GM18519 (cell line): Measurements from ENCODE around the gene PPP2R3B.
"Not testable (repeated sequence)": the region's sequence is repeated elsewhere in the genome, so short reads cannot be mapped to it uniquely, and the experiment has no call there.

Experiments
- ATAC-seq: cut with Tn5 transposase; IDR thresholded peaks from one replicate; pipeline ENCODE4 v1.9.1; 2021; ENCODE audit warnings: mild to moderate bottlenecking, moderate library complexity; ENCODE audit not compliant: unreplicated experiment, low FRiP score

Gene PPP2R3B

DNA sequence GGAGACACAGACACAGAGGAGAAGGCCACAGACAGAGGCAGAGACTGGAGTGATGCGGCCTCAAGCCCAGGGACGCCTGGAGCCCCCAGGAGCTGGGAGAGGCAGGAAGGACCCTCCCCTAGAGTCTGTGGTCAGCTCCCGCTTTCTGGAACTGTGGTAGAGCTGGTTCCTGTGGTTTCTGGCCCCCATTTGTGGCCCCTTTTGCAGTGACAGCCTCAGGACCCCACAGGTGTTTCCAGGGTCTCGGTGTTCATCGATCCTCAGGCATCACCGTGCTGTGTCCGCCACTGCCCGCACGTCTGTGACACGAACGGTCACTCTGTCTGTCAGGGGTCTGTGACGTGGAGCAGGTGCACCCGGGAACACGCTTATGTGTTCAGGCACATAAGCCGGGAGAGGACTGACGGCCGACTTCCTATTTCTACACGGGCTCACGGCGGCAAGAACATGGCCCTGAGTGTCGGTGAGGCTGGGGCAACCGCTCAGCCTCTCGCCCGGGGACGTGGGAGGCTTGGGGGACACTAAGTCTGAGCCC is 76.0 kb downstream of the PPP2R3B start:
- no peak for ATAC-seq

DNA sequence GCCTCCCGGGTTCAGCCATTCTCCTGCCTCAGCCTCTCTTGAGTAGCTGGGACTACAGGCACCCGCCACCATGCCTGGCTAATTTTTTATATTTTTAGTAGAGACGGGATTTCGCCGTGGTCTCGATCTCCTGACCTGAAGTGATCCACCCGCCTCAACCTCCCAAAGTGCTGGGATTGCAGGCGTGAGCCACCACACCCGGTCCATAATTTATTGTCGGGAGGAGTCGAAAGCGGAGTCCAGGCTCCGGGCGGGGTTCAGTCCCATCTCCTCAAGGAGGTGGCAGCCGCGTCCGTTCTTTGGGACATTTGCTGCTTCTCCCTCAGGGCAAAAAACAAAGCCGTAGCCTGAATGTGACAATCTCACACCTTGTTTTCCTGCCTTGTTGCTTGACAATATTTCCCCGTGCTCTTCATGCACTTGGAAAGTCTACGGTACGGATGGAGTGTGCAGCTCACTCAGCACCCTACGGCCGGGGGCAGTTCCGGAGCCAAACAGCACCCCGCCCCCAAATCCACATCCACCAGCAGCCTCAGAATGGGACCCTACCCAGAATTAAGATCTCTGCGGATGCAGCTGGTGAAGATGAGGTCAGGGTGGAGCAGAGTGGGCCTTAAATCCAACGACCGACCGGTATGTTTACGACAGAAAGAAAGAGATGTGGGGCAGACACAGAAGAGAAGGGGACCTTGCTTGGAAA is 77.7 kb downstream of the PPP2R3B start:
- ATAC-seq = no peak

DNA sequence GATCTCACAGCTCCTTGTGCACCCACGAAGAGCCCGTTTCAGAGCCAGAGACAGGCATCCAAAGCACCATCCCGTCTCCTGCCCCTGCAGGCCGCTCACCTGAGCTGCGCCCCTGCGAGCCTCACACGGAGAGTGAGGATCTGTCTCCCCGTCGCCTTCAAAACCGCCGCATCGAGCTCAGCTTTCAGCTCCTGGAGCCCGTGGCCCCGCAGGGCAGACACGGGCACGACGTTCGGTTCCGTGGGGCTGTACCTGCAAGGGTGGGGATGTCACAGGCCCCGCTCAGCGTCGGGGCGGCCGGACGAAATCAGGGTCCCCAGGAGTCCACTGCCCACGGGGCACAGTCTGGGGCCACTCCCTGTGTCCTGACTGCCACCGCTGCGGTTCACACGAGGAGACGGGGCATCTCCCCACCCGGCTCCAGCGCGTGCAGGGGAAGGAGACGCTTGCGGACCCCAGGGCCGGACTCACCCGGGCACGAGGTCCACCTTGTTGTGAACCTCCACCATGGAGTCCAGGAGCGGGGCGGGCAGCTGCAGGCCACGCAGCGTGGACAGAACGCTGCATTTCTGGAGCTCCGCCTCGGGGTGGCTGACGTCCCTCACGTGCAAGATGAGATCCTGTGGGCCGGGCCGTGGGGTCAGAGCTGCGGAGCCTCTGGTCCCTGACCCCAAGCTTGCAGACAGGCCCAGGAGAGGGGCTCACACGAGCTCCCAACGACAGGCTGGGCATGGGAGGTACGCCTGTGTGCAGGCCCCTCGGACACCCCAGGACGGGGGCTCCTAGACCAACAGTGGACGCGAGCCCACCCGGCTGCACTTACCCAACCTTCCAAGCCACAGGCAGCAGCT is 79.2 kb downstream of the PPP2R3B start:
- ATAC-seq = no peak

GRCh38 chrX:306614-307251 is 80.0 kb downstream of the PPP2R3B start:
- ATAC-seq = not testable (repeated sequence)

DNA sequence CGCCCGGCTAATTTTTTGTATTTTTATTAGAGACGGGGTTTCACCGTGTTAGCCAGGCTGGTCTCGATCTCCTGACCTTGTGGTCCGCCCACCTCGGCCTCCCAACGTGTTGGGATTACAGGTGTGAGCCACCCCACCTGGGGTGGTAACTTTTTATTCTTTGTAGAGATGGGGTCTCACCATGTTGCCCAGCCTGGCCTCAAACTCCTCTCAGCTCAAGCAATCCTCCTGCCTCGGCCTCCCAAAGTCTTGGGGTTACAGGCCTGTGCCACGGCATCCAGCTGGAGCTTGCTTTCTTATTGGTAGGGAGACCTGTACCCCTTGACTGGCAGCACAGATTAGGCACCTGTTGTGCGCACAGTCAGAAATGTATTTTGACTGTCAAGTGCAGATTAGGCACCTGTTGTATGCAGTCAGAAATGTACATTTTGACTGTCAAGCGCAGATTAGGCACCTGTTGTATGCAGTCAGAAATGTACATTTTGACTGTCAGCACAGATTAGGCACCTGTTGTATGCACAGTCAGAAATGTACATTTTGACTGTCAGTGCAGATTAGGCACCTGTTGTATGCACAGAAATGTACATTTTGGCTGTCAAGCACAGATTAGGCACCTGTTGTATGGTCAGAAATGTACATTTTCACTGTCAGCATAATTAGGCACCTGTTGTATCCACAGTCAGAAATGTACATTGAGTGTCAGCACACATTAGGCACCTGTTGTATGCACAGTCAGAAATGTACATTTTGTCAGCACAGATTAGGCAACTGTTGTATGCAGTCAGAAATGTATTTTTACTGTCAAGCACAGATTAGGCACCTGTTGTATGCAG is 80.7 kb downstream of the PPP2R3B start:
- not testable (repeated sequence) for ATAC-seq

- ATAC-seq = no peak
Observed at GRCh38 chrX:302975-303374, 83.7 kb downstream of the PPP2R3B start.

- no peak for ATAC-seq
Observed at GRCh38 chrX:300334-300733, 86.4 kb downstream of the PPP2R3B start.

DNA sequence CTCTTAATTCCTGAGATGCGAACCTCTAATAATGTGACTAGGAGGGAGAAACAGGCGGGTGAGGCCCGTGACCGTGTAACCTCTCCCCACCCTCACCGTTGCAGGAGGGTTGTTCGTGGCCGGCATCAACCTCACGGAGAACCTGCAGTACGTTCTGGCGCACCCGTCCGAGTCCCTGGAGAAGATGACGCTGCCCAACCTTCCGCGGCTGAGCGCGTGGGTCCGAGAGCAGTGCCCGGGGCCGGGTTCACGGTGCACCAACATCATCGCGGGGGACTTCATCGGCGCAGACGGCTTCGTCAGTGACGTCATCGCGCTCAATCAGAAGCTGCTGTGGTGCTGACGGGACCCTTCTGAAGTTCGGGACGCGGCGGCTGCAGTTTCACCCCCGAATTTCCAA is 87.7 kb downstream of the PPP2R3B start:
- ATAC-seq = no peak

DNA sequence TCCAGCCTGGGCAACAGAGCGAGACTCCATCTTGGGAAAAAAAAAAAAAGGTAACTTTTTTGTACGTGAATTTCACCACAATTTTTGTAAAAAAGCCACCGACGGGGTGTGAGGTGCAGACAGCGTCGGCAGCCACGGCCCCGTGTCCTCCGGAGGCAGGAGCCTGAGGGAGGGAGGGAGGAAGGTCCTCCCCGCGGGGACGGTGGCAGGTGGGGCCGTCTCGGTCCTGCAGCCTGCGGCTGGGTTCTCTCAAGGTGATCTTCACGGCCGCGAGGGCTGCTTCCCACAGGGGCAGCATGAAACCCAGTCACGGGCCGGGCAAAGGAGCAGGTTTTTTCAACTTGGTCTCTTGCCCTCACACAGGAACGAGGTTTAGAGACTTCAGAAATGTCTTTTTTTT is 91.6 kb downstream of the PPP2R3B start:
- no peak for ATAC-seq

GRCh38 chrX:292900-293897 is 93.5 kb downstream of the PPP2R3B start:
- no peak for ATAC-seq

DNA sequence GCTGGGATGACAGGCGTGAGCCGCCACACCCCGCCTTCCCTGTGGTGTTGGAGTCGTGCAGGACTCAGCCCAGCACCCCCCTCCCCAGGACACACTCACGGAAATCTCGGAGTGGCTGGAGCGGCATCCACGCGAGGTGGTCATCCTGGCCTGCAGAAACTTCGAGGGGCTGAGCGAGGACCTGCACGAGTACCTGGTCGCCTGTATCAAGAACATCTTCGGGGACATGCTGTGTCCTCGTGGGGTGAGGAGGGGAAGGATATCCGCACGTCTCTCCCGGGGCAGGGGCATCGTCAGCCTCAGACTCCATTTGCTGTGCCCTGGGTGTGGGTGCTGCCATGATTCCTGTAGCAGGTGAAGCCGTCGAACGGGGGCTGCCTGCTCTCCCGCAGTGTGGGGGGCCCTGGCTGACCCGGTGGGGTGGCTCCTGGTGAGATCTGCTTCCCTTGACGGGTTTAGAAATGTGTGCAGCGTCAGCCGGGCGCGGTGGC is 95.3 kb downstream of the PPP2R3B start:
- ATAC-seq = no peak

- ATAC-seq = no peak
Observed at GRCh38 chrX:290476-291166, 96.1 kb downstream of the PPP2R3B start.

GRCh38 chrX:288561-288991 is 98.1 kb downstream of the PPP2R3B start:
- ATAC-seq = no peak

DNA sequence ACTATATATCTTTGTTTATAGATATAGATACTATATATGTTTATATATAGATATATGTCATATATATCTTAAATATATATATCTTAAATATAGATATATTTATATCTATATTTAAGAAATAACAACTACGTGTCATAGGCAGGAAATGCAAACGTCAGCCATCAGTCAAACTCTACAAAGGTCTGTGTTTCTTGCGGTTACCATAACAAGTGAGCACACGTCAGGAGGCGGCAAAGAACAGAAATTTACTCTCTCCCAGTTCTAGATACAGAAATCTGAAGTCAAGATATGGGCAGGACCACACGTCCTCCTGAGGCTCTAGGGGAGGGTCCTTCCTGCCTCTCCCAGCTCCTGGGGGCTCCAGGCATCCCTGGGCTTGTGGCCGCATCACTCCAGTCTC is 99.0 kb downstream of the PPP2R3B start:
- no peak for ATAC-seq

- ATAC-seq = no peak
Observed at GRCh38 chrX:285076-285677, 101.5 kb downstream of the PPP2R3B start.
